Kidney epithelial cell (primary cell): Measurements from ENCODE around the gene PTPRZ1. TPM values are rescaled to one million over a fixed set of nuclear protein-coding genes. Genes with fewer than 3 reads are reported as not detected.

Experiments used
- DNase-seq: peaks from one replicate; pipeline ENCODE4 v3.0.0-alpha.2; 2010; ENCODE audit warnings: low read depth
- H3K27me3 ChIP-seq: 2 replicates; pipeline ENCODE4 v1.6.0; 2011; ENCODE audit warnings: low read length; ENCODE audit not compliant: control insufficient read depth, insufficient read depth
- H3K36me3 ChIP-seq: 2 replicates; pipeline ENCODE4 v1.5.1; 2011; ENCODE audit warnings: low read length; ENCODE audit not compliant: control insufficient read depth, insufficient read depth
- H3K4me3 ChIP-seq: 2 replicates; pipeline ENCODE4 v1.5.1; 2011; ENCODE audit warnings: low read depth, mild to moderate bottlenecking, control low read depth, low read length
- CTCF ChIP-seq: IDR thresholded peaks from 2 replicates; pipeline ENCODE4 v1.5.1; 2011; ENCODE audit warnings: mild to moderate bottlenecking, moderate library complexity, low read length, control low read depth, inconsistent platforms; ENCODE audit not compliant: insufficient read depth, poor library complexity, severe bottlenecking
- total RNA-seq: library from RNA; depleted of rRNA; stranded (reverse); fragments of >200 nt; gene quantifications from 2 replicates; pipeline ENCODE4 v1.2.3, GENCODE V29; 2015

The PTPRZ1 gene
- total RNA-seq, 1 donor from 2014 or later = 0.04 TPM

- Histone ChIP-seq H3K4me3 (no peak overlapping the region), H3K36me3 (no peaks in the 10 kb centered on the region), H3K27me3 (no peaks in the 10 kb centered on the region)
- no peak for DNase-seq
- no peak for TF ChIP-seq CTCF
Measured at GRCh38 chr7:122040147-122040546, 167.2 kb downstream of the PTPRZ1 start.

DNA sequence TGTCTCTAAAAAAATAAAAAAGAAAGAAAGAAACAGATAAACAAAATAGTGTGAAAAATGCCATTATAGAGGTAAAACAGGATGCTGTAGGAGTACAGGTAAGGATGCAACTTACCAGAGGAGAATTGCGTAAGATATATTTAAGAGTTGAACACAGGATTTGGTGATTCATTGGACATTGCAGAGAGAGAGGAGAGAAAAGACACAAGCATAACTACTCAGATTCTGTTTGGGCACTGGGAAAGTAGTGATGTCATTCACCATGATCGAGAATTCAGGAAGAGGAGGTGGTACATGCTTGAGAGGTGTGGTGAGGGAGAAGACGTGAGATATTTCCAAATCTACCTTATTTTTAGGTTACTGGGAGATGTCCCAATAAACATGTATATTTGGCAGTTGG, 173.4 kb downstream of the PTPRZ1 start:
- no peaks in the 10 kb centered on the region for H3K36me3 ChIP-seq
- H3K4me3 ChIP-seq = no peak overlapping the region
- no peak for TF ChIP-seq CTCF
- no peak for DNase-seq
- H3K27me3 ChIP-seq = no peaks in the 10 kb centered on the region

DNA sequence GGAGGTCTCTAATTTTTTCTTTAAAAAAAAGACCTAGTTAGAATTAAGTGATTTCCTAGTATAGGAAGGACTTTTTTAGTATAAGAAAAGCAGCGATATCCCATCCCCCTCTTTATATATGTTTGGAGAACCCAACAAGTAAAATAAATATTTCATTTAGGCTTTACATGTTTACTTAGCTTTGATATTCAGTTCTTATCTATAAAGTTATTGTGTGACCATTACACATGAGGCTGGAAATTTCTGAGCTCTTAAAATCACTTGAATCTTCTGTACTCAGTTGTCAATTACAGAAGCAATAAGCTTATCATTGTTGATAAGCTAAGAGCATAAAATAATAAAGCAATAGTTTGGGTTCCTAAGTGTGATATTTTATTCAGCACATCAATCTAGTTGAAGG, 181.4 kb downstream of the PTPRZ1 start:
- no peak overlapping the region for H3K4me3 ChIP-seq
- TF ChIP-seq CTCF = no peak
- H3K36me3 ChIP-seq = no peaks in the 10 kb centered on the region

GRCh38 chr7:122055073-122055472, 182.1 kb downstream of the PTPRZ1 start:
- H3K27me3 ChIP-seq = no peaks in the 10 kb centered on the region
- DNase-seq = no peak
- H3K4me3 ChIP-seq = no peak overlapping the region
- H3K36me3 ChIP-seq = no peaks in the 10 kb centered on the region
- no peak for TF ChIP-seq CTCF

More for the DNA sequence above, 181.4 kb downstream of the PTPRZ1 start:
- no peak for DNase-seq
- H3K27me3 ChIP-seq = no peaks in the 10 kb centered on the region

DNA sequence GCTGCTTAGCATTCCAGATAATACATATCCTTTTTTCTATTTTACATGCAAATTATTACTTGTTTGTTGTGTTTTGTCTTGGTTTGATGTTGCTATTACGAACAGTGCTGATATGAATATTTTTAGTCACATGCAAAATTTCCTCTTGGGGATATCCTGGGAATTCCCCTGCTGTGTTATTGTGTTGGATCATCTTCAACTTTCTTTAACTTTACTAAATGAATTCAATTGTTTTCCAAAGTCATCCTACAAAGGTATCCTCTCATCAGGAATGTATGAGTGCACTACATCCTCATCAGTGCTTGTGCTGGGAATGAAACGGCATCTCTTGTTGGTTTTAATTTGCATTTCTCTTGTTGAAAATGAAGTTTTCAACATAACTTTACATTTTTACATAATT, 184.0 kb downstream of the PTPRZ1 start:
- H3K27me3 ChIP-seq = no peaks in the 10 kb centered on the region
- H3K36me3 ChIP-seq = no peaks in the 10 kb centered on the region
- no peak for DNase-seq
- H3K4me3 ChIP-seq = no peak overlapping the region
- TF ChIP-seq CTCF = no peak

DNA sequence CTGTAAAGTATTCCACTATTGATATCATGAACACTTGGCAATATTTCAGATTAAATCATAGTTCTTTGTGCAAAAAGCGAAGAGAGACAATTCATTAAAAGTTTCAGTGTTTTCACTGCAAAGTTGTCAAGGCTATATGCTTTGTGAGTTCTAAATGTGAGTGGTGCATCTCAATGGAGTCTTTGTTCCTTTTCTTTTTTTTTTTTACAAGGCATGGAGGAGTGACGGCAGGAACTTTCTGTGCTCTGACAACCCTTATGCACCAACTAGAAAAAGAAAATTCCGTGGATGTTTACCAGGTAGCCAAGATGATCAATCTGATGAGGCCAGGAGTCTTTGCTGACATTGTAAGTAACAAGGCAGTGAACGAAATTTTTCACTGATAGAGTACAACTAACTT, 186.6 kb downstream of the PTPRZ1 start:
- H3K36me3 ChIP-seq = no peaks in the 10 kb centered on the region
- no peak for DNase-seq
- H3K4me3 ChIP-seq = no peak overlapping the region
- no peaks in the 10 kb centered on the region for H3K27me3 ChIP-seq
- no peak for TF ChIP-seq CTCF
